Psoas muscle (tissue), 8 donors: Measurements from ENCODE around the gene FDX2. TPM values are rescaled to one million over a fixed set of nuclear protein-coding genes. Genes with fewer than 3 reads are reported as not detected.

ENCODE experiments used
- ATAC-seq, 4 donors: fragments of 200-7000 bp; cut with Tn5 transposase; one replicate each; pipeline ENCODE4 v1.9.1; 2020; ENCODE audit warnings: moderate library complexity in 3 of 4, mild to moderate bottlenecking in 2 of 4
- DNase-seq, 2 donors: peaks; one replicate each; pipeline ENCODE4 v3.0.0-alpha.2; 2020
- H3K27ac ChIP-seq: fragments of 200-600 bp; one replicate; pipeline ENCODE4 v1.8.0; 2022
- H3K27me3 ChIP-seq, 3 donors: fragments of 200-600 bp in 1 of 3; one replicate each; pipeline versions ENCODE4 v1.6.1 to v1.8.0; 2013 to 2022; ENCODE audit warnings: low read length in 2 of 3, mild to moderate bottlenecking in 2 of 3, moderate library complexity in 1 of 3; ENCODE audit not compliant: insufficient read depth in 3 of 3
- H3K36me3 ChIP-seq, 2 donors: fragments of 200-600 bp in 1 of 2; one replicate each; pipeline versions ENCODE4 v1.6.1 to v1.8.0; 2013 to 2022; ENCODE audit warnings: low read depth in 1 of 2, mild to moderate bottlenecking in 1 of 2, moderate library complexity in 1 of 2; ENCODE audit not compliant: insufficient read depth in 1 of 2
- H3K4me1 ChIP-seq: fragments of 200-600 bp; one replicate; pipeline ENCODE4 v1.8.0; 2022
- H3K4me3 ChIP-seq: fragments of 200-600 bp; one replicate; pipeline ENCODE4 v1.8.0; 2022; ENCODE audit warnings: mild to moderate bottlenecking
- H3K9me3 ChIP-seq: fragments of 200-600 bp; one replicate; pipeline ENCODE4 v1.8.0; 2022
- WGBS, 3 donors: extraction: QIAGEN DNeasy Blood & Tissue Kit; methylation state at CpG; one replicate each; pipeline versions ENCODE4 v1.1.6 to v1.1.7; 2013; 5-methylcytosine and 5-hydroxymethylcytosine counted together
- intact Hi-C, 2 donors: fragments of 100-400 bp; cut with DNase I; formaldehyde crosslinking; loops; one replicate each; pipeline versions ENCODE4 v1.11.0 to v1.14.2; 2022
- polyA plus RNA-seq, 3 donors: library from polyadenylated mRNA; stranded (reverse); fragments of 200-250 nt; gene quantifications; one replicate each; pipeline ENCODE4 v1.2.3, GENCODE V29; 2013
- total RNA-seq, 4 donors: library from RNA; stranded (reverse); fragmentation: NEBNext Ultra II Directional in 2 of 4; extraction: Animal tissue kit (Norgen Biotek cat#: 25700) in 2 of 4; gene quantifications; one replicate each; pipeline versions ENCODE4 v1.2.1 to v1.2.4, GENCODE V29; 2021 to 2023
- TF ChIP-seq, protein P1 (sequence below): fragments of 200-600 bp; IDR thresholded peaks from one replicate; pipeline ENCODE4 v1.8.0; 2022; ENCODE audit warnings: antibody characterized with exemption
- donor health status: healthy with polysubstance abuse.
- donor health status: DM: no; HTN: no; CAD: no; lungs with moderate emphysema.
- donor health status: Bipolar disorder and iron deficiency.
- donor health status: healthy.
- donor health status: DM: yes; HTN: yes; CAD: no.
- donor health status: DM: no; HTN: no; CAD: no.
- donor health status: DM: no; HTN: no; CAD: no.
- donor health status: DM: yes; HTN: yes; CAD: no.

Gene FDX2
- total and polyA plus RNA-seq, 7 donors: 16.0 to 52.5 (median 21.8) TPM

DNA sequence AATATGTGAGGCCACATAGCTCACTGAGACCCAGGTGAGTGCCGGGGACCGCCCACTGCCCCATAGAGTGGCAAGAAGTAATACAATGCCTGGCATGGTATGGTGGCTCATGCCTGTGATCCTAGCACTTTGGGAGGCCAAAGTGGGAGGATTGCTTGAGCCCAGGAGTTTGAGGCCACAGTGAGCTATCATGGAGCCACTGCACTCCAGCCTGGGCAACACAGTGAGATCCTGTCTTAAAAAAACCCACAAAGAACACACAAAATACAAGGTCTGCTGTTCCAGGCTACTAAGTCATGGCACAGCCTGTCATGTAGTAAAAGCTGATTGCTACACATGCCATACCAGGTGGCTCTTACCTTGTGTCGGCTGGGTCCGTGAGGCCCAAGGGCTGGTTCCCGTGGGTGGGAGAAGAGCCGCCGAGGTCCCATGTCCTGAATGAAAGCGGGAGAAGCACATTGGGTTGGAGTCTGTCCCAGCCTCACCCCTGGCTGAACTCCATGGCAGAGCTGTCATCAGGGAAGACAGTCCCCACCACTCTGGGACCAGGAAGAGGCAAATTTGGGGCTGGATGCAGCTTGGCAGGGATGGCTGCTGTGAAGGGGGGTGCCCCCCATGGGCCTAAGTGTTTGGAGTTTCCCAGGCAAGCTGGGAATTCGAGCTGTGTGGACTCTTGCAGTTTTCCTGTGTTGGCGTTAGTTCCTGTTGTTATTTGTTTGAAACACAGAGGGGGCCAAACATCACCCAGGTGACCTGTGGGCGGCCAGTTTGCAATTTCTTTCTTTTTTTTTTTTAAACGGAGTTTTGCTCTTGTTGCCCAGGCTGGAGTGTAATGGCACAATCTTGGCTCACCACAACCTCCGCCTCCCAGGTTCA, 3.2 kb upstream of the FDX2 start:
- Histone ChIP-seq H3K27ac (no peak overlapping the region), H3K4me1 (peaks cover 3% of the 10 kb centered on the region), H3K36me3 (peaks cover 8 to 78% of the 10 kb centered on the region in 2 donors), H3K27me3 (no peaks in the 10 kb centered on the region), H3K4me3 (no peak overlapping the region), H3K9me3 (no peaks in the 10 kb centered on the region)
- DNase-seq: no peak
- TF ChIP-seq, protein P1, sequence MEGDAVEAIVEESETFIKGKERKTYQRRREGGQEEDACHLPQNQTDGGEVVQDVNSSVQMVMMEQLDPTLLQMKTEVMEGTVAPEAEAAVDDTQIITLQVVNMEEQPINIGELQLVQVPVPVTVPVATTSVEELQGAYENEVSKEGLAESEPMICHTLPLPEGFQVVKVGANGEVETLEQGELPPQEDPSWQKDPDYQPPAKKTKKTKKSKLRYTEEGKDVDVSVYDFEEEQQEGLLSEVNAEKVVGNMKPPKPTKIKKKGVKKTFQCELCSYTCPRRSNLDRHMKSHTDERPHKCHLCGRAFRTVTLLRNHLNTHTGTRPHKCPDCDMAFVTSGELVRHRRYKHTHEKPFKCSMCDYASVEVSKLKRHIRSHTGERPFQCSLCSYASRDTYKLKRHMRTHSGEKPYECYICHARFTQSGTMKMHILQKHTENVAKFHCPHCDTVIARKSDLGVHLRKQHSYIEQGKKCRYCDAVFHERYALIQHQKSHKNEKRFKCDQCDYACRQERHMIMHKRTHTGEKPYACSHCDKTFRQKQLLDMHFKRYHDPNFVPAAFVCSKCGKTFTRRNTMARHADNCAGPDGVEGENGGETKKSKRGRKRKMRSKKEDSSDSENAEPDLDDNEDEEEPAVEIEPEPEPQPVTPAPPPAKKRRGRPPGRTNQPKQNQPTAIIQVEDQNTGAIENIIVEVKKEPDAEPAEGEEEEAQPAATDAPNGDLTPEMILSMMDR: no peak
- intact Hi-C loops: no loop called here
- 88 to 89% (median 88%) methylated on average over 13 of the region's 13 CpGs for WGBS, 3 donors
- no peak for ATAC-seq

DNA sequence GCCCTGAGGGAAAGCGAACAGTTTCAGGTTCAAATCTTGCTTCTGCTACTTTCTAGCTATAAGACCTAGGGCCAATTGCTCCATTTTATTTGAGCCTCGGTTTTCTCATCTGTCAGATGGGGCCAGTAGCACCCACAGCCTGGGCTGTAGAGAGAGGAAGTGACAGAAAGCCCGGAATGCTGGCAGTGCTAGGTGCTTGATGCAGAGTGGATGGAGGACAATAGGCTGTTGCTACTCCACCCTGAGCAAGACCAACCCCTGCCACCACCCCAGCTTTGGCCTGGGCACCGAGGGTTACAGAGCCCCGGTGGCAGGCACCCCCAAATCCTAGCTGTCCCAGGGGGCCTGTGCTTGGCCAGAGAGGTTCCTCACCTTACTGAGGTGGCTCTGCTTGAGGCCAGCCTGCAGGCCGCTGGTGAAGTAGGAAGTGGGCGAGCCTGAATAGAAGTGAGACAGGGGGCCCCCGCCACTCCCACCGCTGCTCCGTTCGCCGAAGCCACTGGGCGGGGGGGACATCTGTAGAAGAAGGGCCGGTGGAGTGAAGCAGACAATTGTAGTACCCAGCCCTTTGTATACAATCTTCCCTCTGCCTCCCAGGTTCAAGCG, 2.1 kb upstream of the FDX2 start:
- ATAC-seq (no peak), DNase-seq (no peak)
- Histone ChIP-seq H3K27me3 (no peaks in the 10 kb centered on the region), H3K4me3 (no peak overlapping the region), H3K9me3 (no peaks in the 10 kb centered on the region), H3K4me1 (peaks cover 3% of the 10 kb centered on the region), H3K27ac (no peak overlapping the region), H3K36me3 (peaks cover under 1 to 70% of the 10 kb centered on the region in 2 donors)
- intact Hi-C loops: no loop called here
- WGBS, 3 donors: 93 to 94% (median 93%) methylated on average over 13 to 15 of the region's 15 CpGs
- TF ChIP-seq, protein P1: no peak

DNA sequence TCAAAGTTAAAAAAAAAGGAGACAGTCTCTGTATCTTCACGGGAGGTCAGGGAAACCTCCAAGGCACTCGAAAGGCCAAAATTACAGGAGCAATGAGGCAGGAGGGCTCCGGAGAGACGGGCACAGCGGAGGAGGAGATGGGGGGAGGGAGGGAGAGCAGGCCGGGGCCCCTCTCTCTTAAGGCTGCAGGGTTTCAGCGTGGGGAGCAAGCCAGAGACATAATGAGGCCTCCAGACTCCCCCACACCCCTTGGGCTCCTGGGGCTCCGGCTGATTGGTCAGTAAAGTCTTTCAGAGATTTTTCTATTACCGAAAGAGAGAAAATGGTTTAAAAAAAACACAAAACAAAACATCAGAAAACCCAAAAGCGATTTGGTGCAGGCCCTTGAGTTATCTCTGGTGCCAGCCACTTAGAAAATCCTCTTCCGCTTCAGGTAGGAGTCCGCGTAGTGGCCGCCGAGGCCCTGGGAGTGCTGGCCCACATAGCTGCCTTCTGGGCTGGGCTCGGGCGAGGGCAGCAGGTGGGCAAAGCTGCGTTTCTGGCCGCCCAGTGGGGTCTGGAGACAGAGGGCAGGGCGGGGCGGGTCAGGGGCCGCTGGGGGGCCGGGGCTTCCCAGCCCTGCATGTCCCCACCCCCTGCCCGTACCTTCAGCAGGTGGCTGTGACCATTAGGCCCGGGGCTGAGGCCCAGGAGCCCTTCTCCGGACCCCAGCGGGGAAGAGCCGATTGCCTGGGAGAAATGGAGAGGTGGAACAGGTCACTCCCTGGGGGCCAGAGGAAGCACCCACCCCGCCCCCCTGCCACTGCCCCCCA, 1.4 kb upstream of the FDX2 start:
- DNase-seq: no peak
- TF ChIP-seq, protein P1: no peak
- Histone ChIP-seq H3K36me3 (peaks cover 0 to 66% of the 10 kb centered on the region in 2 donors), H3K27ac (no peak overlapping the region), H3K9me3 (no peaks in the 10 kb centered on the region), H3K4me1 (peaks cover 3% of the 10 kb centered on the region), H3K4me3 (no peak overlapping the region), H3K27me3 (no peaks in the 10 kb centered on the region)
- WGBS, 3 donors: 79 to 84% (median 81%) methylated on average over 28 to 29 of the region's 29 CpGs
- no peak for ATAC-seq
- intact Hi-C loops: no loop called here

DNA sequence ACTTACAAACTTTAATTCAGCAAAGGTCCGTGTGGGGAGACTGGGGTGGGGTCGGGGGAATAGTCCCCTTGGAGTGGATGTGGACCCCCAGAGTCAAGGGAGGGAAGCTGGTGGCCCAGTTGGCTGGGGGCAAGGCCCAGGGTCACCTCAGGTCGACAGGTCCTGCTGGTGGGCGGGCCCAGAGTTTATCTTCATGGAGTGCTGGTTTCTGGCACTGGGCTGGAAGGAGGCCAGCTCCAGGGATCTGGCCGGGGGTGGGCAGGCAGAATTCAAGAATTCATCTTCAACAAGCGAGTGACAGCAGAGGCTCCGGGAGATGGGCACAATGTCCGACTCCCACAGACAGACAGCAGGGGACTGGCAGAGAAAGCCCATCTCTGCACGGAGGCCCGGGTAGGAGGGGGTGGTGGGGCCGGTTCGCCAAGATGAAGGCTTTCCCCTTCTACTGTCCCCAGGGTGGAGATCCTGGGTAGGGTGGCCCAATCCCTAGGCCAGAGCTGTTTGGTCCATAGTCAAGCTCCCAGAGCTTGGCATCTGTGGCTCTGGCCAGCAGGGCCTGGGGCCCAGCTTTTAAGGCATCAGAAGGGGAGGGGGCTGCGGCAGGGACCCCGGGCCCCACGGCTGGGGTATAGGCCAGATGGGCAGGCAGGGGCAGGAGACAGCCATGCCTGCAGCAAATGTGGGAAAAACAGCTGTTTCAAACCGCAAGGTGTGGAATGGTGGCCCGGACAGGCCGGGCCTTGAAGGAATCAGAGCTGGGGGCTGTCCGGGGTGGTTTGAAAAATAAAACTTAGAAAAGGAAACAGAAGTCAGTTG, 622 bp upstream of the FDX2 start:
- TF ChIP-seq, protein P1: no peak
- H3K27ac ChIP-seq: peak overlapping the region; percentile 76
- peak in 1 of 4 donors; percentile 41 for ATAC-seq
- DNase-seq: no peak
- no peaks in the 10 kb centered on the region for H3K27me3 ChIP-seq
- peaks cover 3% of the 10 kb centered on the region for H3K4me1 ChIP-seq
- intact Hi-C loops: no loop called here
- 51 to 70% (median 60%) methylated on average over 19 of the region's 19 CpGs for WGBS, 3 donors
- H3K9me3 ChIP-seq: no peaks in the 10 kb centered on the region
- H3K4me3 ChIP-seq: peak overlapping the region; percentile 98
- peaks cover 0 to 58% of the 10 kb centered on the region in 2 donors for H3K36me3 ChIP-seq
